ENCODE results near the gene SLC24A4. TPM values are rescaled to one million over a fixed set of nuclear protein-coding genes. Genes with fewer than 3 reads are reported as not detected.
A peak's percentile ranks its signal among the peaks of the same experiment; 100 is the strongest.
"Not testable (repeated sequence)": the region's sequence is repeated elsewhere in the genome, so short reads cannot be mapped to it uniquely, and the experiment has no call there.

Gene SLC24A4
- total and polyA plus RNA-seq, 2 of the 4 experiments (the other 2 are of a cell fraction): not detected

DNA sequence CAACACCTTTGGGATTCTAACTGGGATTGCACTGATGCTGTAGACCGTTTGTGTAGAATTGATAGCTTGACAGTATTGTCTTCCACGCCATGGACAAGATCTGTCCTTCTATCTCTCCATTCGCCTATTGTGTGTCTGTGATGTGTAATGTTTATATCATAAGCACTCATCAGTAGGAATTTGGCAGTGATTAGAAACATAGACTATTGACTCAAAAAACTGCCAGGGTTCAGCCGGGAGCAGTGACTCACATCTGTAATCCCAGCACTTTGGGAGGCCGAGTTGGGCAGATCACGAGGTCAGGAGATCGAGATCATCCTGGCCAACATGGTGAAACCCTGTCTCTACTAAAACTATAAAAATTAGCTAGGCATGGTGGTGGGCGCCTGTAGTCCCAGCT lies 213.3 kb downstream of the SLC24A4 start:
- H3K27ac ChIP-seq (ENCODE audit: insufficient read depth, low read length); dilution Hi-C loops (cut with HindIII; ENCODE audit: low sequenced_read_pairs, unreplicated experiment); H3K9me3 ChIP-seq (ENCODE audit: control insufficient read depth, insufficient read depth, low read length); H3K14ac ChIP-seq (replicated peaks; ENCODE audit: low read depth, low read length); H2AFZ ChIP-seq (replicated peaks; ENCODE audit: low read length, poor library complexity); intact Hi-C loops (cut with micrococcal nuclease); H3K4me3 ChIP-seq (ENCODE audit: insufficient read depth, low read depth, low read length); H4K5ac ChIP-seq (ENCODE audit: low read depth, low read length); H3K36me3 ChIP-seq (ENCODE audit: control insufficient read depth, insufficient read depth, low read length); H3K27me3 ChIP-seq (ENCODE audit: control insufficient read depth, insufficient read depth, low read length); H4K91ac ChIP-seq (ENCODE audit: insufficient read depth, low read depth, low read length); POLR2A ChIA-PET (ENCODE audit: unreplicated experiment); H3K9ac ChIP-seq (ENCODE audit: low read depth, low read length); H3K56ac ChIP-seq (ENCODE audit: extremely low read depth, insufficient read depth, low read length); BruUV-seq (replicated peaks); in situ Hi-C loops (cut with MboI; ENCODE audit: low sequenced_read_pairs): not testable (repeated sequence)
- CTCF ChIA-PET: interaction anchor here (0.6 kb wide), 1 partner anchor 177 kb away, joined by 3 read pairs; no protein-coding TSS in a partner anchor
- Histone ChIP-seq H2BK120ac (ENCODE audit: low read depth, low read length) (0 out of 2 replicates have a peak overlapping the region, but pooled peaks have one; percentile 4), H3K23ac (ENCODE audit: low read depth, low read length) (0 out of 2 replicates have a peak overlapping the region, but pooled peaks have one; percentile 13), H3K79me1 (ENCODE audit: low read depth in 1 of 2, low read length in 2 of 2) (peaks cover 40 to 58% of the 10 kb centered on the region in 2 experiments), H2BK5ac (ENCODE audit: low read depth, low read length, poor library complexity, severe bottlenecking) (peak overlapping the region; percentile 28), H3K4ac (ENCODE audit: low read depth, low read length) (0 out of 2 replicates have a peak overlapping the region, but pooled peaks have one; percentile 3), H3K9me1 (ENCODE audit: insufficient read depth, low read length) (peaks cover 29% of the 10 kb centered on the region), H2BK15ac (ENCODE audit: low read depth, low read length) (peak overlapping the region; percentile 23; the same call in 1 of the 3 replicates), H3K18ac (ENCODE audit: low read depth, low read length) (peak overlapping the region; percentile 47), H3K4me1 (ENCODE audit: control insufficient read depth, insufficient read depth, low read length) (peaks cover 19% of the 10 kb centered on the region), H2BK20ac (ENCODE audit: low read depth, low read length) (peak overlapping the region; percentile 18; the same call in 1 of the 2 replicates), H4K20me1 (ENCODE audit: insufficient read depth, low read length) (peaks cover 16% of the 10 kb centered on the region), H2AK9ac (replicated peaks; ENCODE audit: low read depth, low read length, poor library complexity) (peak overlapping the region; percentile 52), H3K4me2 (ENCODE audit: low read depth, low read length) (peak overlapping the region; percentile 9; the same call in 1 of the 2 replicates), H4K8ac (ENCODE audit: low read depth in 2 of 2, low read length in 2 of 2) (peak overlapping the region in 1 of 2 experiments; percentile 4; a peak in 1 of 4 replicates), H2AK5ac (ENCODE audit: low read depth, low read length) (peak overlapping the region; percentile 18)
- TF ChIP-seq, protein P1, sequence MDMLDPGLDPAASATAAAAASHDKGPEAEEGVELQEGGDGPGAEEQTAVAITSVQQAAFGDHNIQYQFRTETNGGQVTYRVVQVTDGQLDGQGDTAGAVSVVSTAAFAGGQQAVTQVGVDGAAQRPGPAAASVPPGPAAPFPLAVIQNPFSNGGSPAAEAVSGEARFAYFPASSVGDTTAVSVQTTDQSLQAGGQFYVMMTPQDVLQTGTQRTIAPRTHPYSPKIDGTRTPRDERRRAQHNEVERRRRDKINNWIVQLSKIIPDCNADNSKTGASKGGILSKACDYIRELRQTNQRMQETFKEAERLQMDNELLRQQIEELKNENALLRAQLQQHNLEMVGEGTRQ (IDR thresholded peaks at IDR 0.05; ENCODE audit: low read depth, low read length): peak; percentile 28; the same call in 1 of the 2 replicates
- 0 out of 2 replicates have a peak, but pooled peaks have one; percentile 31 for TF ChIP-seq FOS (IDR thresholded peaks at IDR 0.05; ENCODE audit: low read depth, low read length)
- DNase-seq (peak; percentile 91), ATAC-seq (ENCODE audit: low read depth) (peak; percentile 40)
- no CpG with 5 or more reads among the region's 8 CpGs for WGBS, 2 experiments (ENCODE audit: extremely low coverage in 2 of 2, insufficient read length in 1 of 2)

Measured in IMR-90 (cell line).